ENCODE measurements around the gene INPP5A. TPM values are rescaled to one million over a fixed set of nuclear protein-coding genes. Genes with fewer than 3 reads are reported as not detected.

Gene INPP5A
- total RNA-seq, 1 experiment from 2014 or later = 44.5 TPM

DNA sequence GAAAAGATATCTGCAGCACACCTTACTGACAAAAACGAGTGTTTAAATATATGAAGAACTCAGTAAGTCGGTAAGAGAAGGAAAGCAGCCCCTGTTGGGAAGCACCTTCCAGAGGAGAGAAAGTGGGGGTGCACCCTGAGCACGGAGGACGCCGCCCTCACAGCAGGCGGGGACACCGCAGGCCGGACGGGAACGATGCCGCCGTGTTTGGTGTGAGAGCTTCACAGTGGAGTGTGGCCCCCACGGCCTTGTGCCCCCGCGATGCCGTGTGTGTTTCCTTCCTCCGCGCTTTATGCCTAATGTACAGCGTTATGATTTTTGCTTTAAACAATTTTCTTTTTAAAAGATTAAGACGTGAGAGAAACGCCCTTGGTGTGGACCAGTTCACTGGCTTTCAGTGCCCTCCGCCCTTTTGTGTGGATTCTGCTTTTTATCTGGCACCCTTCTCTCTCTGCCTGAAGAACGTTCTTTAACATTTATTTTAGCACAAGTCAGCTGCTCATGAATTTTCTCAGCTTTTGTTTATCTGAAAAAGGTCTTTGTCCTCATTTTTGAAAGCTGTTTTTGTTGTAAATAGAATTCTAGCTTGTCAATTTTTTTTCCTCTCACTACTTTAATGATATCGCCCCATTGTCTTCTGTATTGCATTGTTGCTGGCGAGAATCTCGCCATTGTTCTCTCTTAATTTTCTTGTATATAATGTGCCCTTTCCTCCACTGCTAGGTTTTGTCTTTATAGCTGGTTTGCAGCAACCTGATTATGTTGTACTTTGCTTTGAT is 110.7 kb downstream of the INPP5A start:
- no peak overlapping the region for H3K27ac Mint-ChIP-seq (ENCODE audit: unreplicated experiment)
- intact Hi-C loops (cut with micrococcal nuclease; ENCODE audit: unreplicated experiment) = no loop called here
- H3K4me1 Mint-ChIP-seq (ENCODE audit: low read depth, unreplicated experiment) = no peaks in the 10 kb centered on the region
- DNase-seq = no peak
- no peaks in the 10 kb centered on the region for H3K4me1 ChIP-seq
- H3K4me3 Mint-ChIP-seq (ENCODE audit: unreplicated experiment) = no peak overlapping the region
- H3K27me3 Mint-ChIP-seq (ENCODE audit: insufficient read depth, unreplicated experiment) = no peaks in the 10 kb centered on the region
- no peaks in the 10 kb centered on the region for H3K9me3 Mint-ChIP-seq (ENCODE audit: unreplicated experiment)
- no peaks in the 10 kb centered on the region for H3K9me3 ChIP-seq
- no peaks in the 10 kb centered on the region for H3K36me3 ChIP-seq (ENCODE audit: control insufficient read depth, insufficient read depth, low read length)
- no TSS peak for BruUV-seq (replicated peaks)
- H3K27me3 ChIP-seq (replicated peaks; ENCODE audit: control insufficient read depth, insufficient read depth, low read length) = no peaks in the 10 kb centered on the region
- ChIA-PET CTCF (no interaction called here), POLR2A (interaction anchor here (0.7 kb wide), 1 partner anchor 97 kb away, joined by 3 read pairs; no protein-coding TSS in a partner anchor)
- TF ChIP-seq, protein P1, sequence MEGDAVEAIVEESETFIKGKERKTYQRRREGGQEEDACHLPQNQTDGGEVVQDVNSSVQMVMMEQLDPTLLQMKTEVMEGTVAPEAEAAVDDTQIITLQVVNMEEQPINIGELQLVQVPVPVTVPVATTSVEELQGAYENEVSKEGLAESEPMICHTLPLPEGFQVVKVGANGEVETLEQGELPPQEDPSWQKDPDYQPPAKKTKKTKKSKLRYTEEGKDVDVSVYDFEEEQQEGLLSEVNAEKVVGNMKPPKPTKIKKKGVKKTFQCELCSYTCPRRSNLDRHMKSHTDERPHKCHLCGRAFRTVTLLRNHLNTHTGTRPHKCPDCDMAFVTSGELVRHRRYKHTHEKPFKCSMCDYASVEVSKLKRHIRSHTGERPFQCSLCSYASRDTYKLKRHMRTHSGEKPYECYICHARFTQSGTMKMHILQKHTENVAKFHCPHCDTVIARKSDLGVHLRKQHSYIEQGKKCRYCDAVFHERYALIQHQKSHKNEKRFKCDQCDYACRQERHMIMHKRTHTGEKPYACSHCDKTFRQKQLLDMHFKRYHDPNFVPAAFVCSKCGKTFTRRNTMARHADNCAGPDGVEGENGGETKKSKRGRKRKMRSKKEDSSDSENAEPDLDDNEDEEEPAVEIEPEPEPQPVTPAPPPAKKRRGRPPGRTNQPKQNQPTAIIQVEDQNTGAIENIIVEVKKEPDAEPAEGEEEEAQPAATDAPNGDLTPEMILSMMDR (IDR thresholded peaks at IDR 0.05; ENCODE audit: insufficient read depth in 1 of 2, low read depth in 1 of 2, low read length in 1 of 2, severe bottlenecking in 1 of 2, unreplicated experiment in 1 of 2) = no peak
- no peak overlapping the region for H3K4me3 ChIP-seq (ENCODE audit: low read depth, low read length)
- H3K36me3 Mint-ChIP-seq (ENCODE audit: insufficient read depth, unreplicated experiment) = no peaks in the 10 kb centered on the region

DNA sequence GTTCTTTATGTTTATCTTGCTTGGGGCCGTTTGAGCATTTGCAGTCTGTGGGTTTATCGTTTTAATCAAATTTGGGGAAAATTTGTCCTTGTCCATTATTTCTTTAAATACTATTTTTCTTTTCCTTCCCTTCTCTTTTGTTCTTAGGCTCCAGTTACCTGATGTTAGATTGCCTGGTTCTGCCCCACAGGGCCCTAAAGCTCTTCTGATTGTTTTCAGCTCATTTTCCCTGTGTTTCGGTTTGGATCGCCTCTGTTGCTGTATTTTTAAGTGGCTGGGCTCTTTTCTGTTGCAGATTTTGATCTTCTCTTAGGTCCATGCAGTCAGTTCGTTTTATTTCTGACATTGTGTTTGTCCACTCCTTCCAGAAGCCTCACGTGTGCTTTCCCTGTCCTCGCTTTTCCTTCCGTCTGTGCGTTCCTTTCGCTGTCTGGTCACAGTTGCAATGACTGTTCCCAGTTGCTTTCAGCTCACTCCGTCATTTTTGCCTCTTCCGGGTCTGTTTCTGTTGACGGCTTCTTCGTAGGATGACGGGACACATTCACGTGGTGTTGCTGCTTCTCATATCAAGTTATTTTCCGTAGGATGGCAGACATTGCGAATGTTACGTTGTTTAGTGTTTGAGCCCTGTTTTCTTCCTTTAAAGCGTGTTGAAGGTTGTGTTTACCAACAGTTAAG is 111.4 kb downstream of the INPP5A start:
- BruUV-seq (replicated peaks) = no TSS peak
- H3K36me3 ChIP-seq (ENCODE audit: control insufficient read depth, insufficient read depth, low read length) = no peaks in the 10 kb centered on the region
- H3K9me3 Mint-ChIP-seq (ENCODE audit: unreplicated experiment) = no peaks in the 10 kb centered on the region
- no peak overlapping the region for H3K4me3 Mint-ChIP-seq (ENCODE audit: unreplicated experiment)
- H3K4me1 Mint-ChIP-seq (ENCODE audit: low read depth, unreplicated experiment) = no peaks in the 10 kb centered on the region
- H3K9me3 ChIP-seq = no peaks in the 10 kb centered on the region
- POLR2A ChIA-PET = interaction anchor here (0.7 kb wide), 1 partner anchor 98 kb away, joined by 3 read pairs; no protein-coding TSS in a partner anchor
- no peak overlapping the region for H3K4me3 ChIP-seq (ENCODE audit: low read depth, low read length)
- H3K4me1 ChIP-seq = no peaks in the 10 kb centered on the region
- TF ChIP-seq, protein P1 (IDR thresholded peaks at IDR 0.05; ENCODE audit: insufficient read depth in 1 of 2, low read depth in 1 of 2, low read length in 1 of 2, severe bottlenecking in 1 of 2, unreplicated experiment in 1 of 2) = no peak
- no peaks in the 10 kb centered on the region for H3K27me3 ChIP-seq (replicated peaks; ENCODE audit: control insufficient read depth, insufficient read depth, low read length)
- CTCF ChIA-PET = no interaction called here
- intact Hi-C loops (cut with micrococcal nuclease; ENCODE audit: unreplicated experiment) = no loop called here
- H3K36me3 Mint-ChIP-seq (ENCODE audit: insufficient read depth, unreplicated experiment) = no peaks in the 10 kb centered on the region
- DNase-seq = no peak
- H3K27ac Mint-ChIP-seq (ENCODE audit: unreplicated experiment) = no peak overlapping the region
- no peaks in the 10 kb centered on the region for H3K27me3 Mint-ChIP-seq (ENCODE audit: insufficient read depth, unreplicated experiment)

DNA sequence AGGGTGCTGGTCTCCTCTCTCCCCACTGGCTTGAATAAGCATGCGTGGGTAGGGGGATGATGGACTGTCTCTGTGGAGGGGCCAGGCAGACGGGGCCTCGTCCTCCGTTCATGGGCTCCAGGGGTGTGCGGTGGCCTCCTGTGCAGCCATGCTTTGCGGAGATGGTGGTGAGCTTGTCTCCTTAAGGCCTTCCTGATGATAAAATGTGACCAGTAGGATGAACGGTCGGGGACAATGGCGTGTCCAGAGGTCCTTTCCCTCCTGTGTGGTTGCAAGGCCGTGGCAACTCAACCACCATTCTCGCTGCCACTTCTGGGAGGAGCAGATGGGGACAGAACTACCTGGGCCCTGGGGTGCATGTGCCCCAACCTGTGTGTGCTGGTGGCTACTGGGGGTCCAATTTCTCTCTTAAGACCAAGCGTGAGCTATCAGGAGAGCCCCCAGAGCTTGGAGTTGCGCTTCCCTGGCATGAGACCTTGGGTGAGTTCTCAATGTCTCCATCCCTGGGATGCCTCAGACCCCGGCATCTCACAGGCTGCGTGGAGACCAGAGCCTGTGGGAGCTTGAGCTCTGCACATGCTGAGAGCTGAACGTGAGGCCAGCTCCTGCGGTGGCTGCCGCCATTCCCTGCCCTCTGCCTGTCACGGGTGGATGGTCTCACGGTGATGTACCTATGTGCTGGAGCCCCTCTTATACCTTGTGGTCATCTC is 112.2 kb downstream of the INPP5A start:
- POLR2A ChIA-PET = no interaction called here
- Histone ChIP-seq H3K4me1 (no peaks in the 10 kb centered on the region), H3K9me3 (no peaks in the 10 kb centered on the region), H3K4me3 (ENCODE audit: low read depth, low read length) (no peak overlapping the region), H3K27me3 (replicated peaks; ENCODE audit: control insufficient read depth, insufficient read depth, low read length) (no peaks in the 10 kb centered on the region), H3K36me3 (ENCODE audit: control insufficient read depth, insufficient read depth, low read length) (no peaks in the 10 kb centered on the region)
- CTCF ChIA-PET = no interaction called here
- no peak overlapping the region for H3K4me3 Mint-ChIP-seq (ENCODE audit: unreplicated experiment)
- no peaks in the 10 kb centered on the region for H3K4me1 Mint-ChIP-seq (ENCODE audit: low read depth, unreplicated experiment)
- TF ChIP-seq, protein P1 (IDR thresholded peaks at IDR 0.05; ENCODE audit: insufficient read depth in 1 of 2, low read depth in 1 of 2, low read length in 1 of 2, severe bottlenecking in 1 of 2, unreplicated experiment in 1 of 2) = no peak
- H3K36me3 Mint-ChIP-seq (ENCODE audit: insufficient read depth, unreplicated experiment) = no peaks in the 10 kb centered on the region
- no TSS peak for BruUV-seq (replicated peaks)
- DNase-seq = no peak
- no peaks in the 10 kb centered on the region for H3K9me3 Mint-ChIP-seq (ENCODE audit: unreplicated experiment)
- no peak overlapping the region for H3K27ac Mint-ChIP-seq (ENCODE audit: unreplicated experiment)
- intact Hi-C loops (cut with micrococcal nuclease; ENCODE audit: unreplicated experiment) = loop anchor here (5.0 kb wide), 1 partner anchor 142 kb away; no protein-coding TSS in a partner anchor
- no peaks in the 10 kb centered on the region for H3K27me3 Mint-ChIP-seq (ENCODE audit: insufficient read depth, unreplicated experiment)
